Activated T-cell treated with anti-CD3 and anti-CD28 coated beads for 48 hours (primary cell): ENCODE results near the gene TMEM266.

Experiments
- DNase-seq: peaks from one replicate; pipeline ENCODE4 v3.0.0-alpha.2; 2020; ENCODE audit warnings: low read depth

Gene TMEM266

GRCh38 chr15:76204109-76204845 is 144.5 kb downstream of the TMEM266 start:
- no peak for DNase-seq

DNA sequence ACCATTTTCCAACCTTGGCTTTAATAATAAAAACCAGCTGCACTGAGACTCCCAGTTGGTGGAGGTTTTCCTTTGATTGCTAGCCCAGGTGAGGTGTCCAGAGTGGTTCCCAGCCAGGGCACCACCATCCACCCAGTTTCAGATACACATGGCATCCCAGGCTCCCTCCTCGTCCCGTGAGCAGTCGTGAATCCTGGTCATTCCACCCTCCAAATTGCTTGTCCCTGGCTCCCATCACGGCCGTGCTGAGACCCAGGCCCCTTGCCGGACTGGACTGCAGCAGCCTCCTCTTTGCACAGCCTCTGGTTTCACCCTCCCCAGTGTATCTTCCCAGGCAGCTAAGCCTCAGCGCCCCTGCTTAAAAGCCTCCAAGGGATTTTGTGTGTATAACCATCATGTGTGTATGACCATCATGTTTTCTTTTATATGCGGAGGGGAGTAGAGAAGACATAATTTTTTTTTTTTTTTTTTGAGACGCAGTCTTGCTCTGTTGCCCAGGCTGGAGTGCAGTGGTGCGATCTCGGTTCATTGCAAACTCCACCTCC is 145.2 kb downstream of the TMEM266 start:
- no peak for DNase-seq

GRCh38 chr15:76206325-76206976 is 146.7 kb downstream of the TMEM266 start:
- DNase-seq, result no peak

- no peak for DNase-seq
Observed at GRCh38 chr15:76208084-76208785, 148.4 kb downstream of the TMEM266 start.

- no peak for DNase-seq
Observed at GRCh38 chr15:76208786-76209424, 149.1 kb downstream of the TMEM266 start.

GRCh38 chr15:76209523-76209922 is 149.7 kb downstream of the TMEM266 start:
- no peak for DNase-seq

GRCh38 chr15:76209942-76210341 is 150.2 kb downstream of the TMEM266 start:
- DNase-seq, result no peak

DNA sequence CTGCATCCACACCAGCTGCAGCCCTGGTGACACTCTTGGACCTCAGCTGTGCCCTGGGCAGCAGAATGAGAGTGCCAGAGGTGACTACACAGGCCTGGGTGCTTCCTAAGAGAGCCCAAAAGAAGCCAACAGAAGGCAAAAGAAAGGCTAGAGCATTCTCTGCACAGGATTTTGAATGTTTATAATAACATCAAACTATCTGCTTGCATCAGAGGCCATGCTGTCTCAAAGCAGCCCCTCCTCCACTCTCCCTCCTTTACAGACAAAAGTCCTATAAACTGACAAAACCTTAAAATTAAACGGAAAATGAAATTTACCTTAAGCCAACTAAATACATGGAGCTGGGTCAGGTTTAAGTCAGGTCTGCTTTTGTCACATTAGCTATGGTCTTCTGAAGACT is 155.8 kb downstream of the TMEM266 start:
- no peak for DNase-seq

GRCh38 chr15:76217029-76217881 is 157.5 kb downstream of the TMEM266 start:
- DNase-seq, result no peak

DNA sequence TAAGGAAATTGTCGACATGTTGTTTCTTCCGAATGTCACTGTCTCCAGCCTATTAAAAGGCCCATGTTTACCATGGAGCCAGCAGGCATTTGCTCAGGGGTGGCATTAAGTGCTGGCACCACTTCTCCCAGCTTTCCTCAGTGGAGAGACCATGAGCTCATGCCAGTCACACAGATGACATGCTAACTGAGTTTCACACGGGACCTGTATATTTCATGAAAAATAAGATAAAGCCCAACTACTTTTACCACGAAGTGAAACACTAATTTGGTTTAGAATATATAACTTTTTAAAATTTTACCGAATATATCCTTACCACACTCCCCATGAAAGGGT is 158.1 kb downstream of the TMEM266 start:
- DNase-seq, result no peak

DNA sequence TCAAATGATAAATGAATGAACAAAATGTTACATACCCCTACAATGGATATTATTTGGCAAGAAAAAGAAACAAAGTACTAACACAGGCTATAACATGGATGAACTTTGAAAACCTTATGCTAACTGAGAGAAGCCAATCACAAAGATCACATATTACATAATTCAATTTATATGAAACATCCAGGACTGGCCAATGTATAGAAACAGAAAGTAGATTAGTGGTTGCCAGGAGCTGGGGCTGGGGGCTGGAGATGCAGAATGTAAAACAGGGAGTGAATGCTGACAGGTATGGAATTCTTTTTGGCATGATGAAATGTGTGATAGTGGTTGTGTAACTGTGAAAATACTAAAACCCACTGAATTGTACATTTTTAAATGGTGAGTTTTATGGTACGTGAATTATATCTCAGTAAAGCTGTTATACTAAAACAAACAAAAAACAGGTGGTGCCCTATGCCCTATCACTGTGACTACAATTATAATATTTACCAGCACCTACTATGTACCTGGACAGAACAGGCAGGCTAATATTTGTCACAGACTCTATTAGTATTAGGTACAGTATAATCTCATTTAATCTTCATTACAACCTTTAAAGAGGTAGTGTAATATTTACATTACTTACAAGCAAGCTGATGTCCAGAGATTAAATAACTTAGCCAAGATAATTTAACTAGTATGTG is 161.4 kb downstream of the TMEM266 start:
- DNase-seq, result no peak

GRCh38 chr15:76222159-76222558 is 162.4 kb downstream of the TMEM266 start:
- no peak for DNase-seq

DNA sequence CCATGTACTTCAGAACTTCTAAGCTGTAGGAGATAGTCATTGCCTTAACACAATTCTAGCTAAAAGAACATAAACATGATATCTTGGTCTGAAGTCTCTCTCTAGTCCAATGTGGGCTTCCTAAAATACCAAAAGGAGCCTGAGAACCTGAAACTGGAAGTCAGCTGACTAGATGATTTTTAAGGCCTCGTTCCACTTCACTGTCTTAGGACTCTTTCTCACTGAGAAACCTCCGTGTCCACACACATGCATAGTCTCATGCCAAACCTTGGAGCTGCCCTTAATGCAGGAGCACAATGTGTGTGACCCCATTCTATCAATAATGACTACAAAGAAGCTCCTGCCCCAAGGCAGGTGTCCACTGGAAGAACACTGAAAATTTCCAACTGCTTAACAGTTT is 163.7 kb downstream of the TMEM266 start:
- no peak for DNase-seq

- DNase-seq, result no peak
Observed at GRCh38 chr15:76229266-76229665, 169.5 kb downstream of the TMEM266 start.

DNA sequence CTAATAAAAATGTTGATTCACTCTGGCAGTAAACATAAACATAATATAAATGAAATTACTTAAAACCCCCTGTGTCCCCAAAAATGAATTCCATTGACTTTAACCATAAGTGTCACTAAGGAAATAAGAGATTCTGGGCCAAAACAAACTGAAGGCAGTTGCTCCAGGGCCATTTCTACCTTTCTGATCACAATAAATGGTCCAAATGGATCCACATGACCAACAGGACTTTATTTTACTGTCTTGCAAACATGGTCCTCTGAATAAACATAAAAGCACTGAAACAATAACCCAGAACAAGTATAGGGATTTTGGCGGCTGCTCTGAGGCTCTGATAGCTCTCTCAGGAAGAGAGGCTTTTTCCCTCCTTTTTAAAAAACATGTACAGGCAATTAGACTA is 174.1 kb downstream of the TMEM266 start:
- DNase-seq, result no peak

GRCh38 chr15:76234337-76234889 is 174.6 kb downstream of the TMEM266 start:
- no peak for DNase-seq

- DNase-seq, result no peak
Observed at GRCh38 chr15:76235186-76235826, 175.5 kb downstream of the TMEM266 start.

GRCh38 chr15:76236350-76236749 is 176.6 kb downstream of the TMEM266 start:
- no peak for DNase-seq

DNA sequence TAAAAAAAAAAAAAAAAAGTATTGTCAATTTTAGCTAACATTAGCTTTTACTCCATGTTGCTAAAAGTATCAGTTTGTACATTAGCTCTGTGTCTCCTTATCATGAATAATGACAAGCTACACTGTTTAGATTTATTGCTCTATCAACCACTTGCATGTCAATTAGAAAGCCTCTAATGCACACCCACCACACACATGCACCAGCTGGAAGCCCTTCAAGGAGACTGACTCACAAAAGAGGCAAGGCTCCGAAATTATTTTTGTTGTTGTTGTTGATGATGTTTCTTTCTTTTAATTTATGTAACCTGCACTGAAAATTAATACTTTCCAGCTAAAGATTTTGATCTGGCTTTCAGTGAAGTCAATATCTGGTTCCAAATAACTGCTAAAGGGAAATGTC is 180.0 kb downstream of the TMEM266 start:
- DNase-seq, result no peak

GRCh38 chr15:76245072-76245610 is 185.4 kb downstream of the TMEM266 start:
- DNase-seq, result no peak
